Activated CD8-positive, alpha-beta T cell treated with anti-CD3 and anti-CD28 coated beads for 36 hours (primary cell): ENCODE results near the gene CNST. TPM values are rescaled to one million over a fixed set of nuclear protein-coding genes. Genes with fewer than 3 reads are reported as not detected.

Experiments used
- ATAC-seq: fragments of 200-7000 bp; cut with Tn5 transposase; one replicate; pipeline ENCODE4 v1.10.0; 2021; ENCODE audit warnings: mild to moderate bottlenecking, moderate library complexity
- CTCF ChIA-PET: fragments of 350-600 bp; sonication (Branson Sonifier 250); formaldehyde crosslinking; loops from one replicate; lab custom pipeline; 2021; ENCODE audit warnings: antibody characterized with exemption; lab: Charles Lee
- POLR2A ChIA-PET: fragments of 350-600 bp; sonication (Branson Sonifier 250); formaldehyde crosslinking; loops from one replicate; lab custom pipeline; 2021; ENCODE audit warnings: antibody characterized with exemption; lab: Charles Lee
- DNase-seq: peaks from one replicate; pipeline ENCODE4 v3.0.0-alpha.2; 2020
- H3K27ac Mint-ChIP-seq: one replicate; pipeline ENCODE4 v1.8.0; 2021; ENCODE audit warnings: mild to moderate bottlenecking, mixed read lengths
- H3K27me3 Mint-ChIP-seq: one replicate; pipeline ENCODE4 v1.8.0; 2021; ENCODE audit warnings: mixed read lengths
- H3K36me3 Mint-ChIP-seq: one replicate; pipeline ENCODE4 v1.8.0; 2021; ENCODE audit warnings: low read depth, mixed read lengths
- H3K4me1 Mint-ChIP-seq: one replicate; pipeline ENCODE4 v1.8.0; 2021; ENCODE audit warnings: low read depth, mixed read lengths
- H3K4me3 Mint-ChIP-seq: one replicate; pipeline ENCODE4 v1.8.0; 2021; ENCODE audit warnings: mild to moderate bottlenecking, moderate library complexity, mixed read lengths
- H3K9me3 Mint-ChIP-seq: one replicate; pipeline ENCODE4 v1.8.0; 2021; ENCODE audit warnings: mixed read lengths
- intact Hi-C: fragments of 100-400 bp; cut with micrococcal nuclease; formaldehyde crosslinking; loops from one replicate; pipeline ENCODE4 v1.10.0; 2022
- total RNA-seq, 2 experiments: library from RNA; stranded (reverse); gene quantifications; one replicate each; pipeline ENCODE4 v1.2.3, GENCODE V29; 2021
- TF ChIP-seq, protein P1 (sequence below): fragments of 200-600 bp; IDR thresholded peaks from one replicate; pipeline ENCODE4 v1.8.0; 2022; ENCODE audit warnings: antibody characterized with exemption, mild to moderate bottlenecking

Gene CNST
- total RNA-seq, 2 experiments from 2014 or later, result 23.5 to 25.1 TPM

- H3K4me3 Mint-ChIP-seq, result no peak overlapping the region
- H3K36me3 Mint-ChIP-seq, result peaks cover 42% of the 10 kb centered on the region
- H3K27me3 Mint-ChIP-seq, result no peaks in the 10 kb centered on the region
- DNase-seq (no peak), ATAC-seq (no peak)
- intact Hi-C loops, result no loop called here
- TF ChIP-seq, protein P1, sequence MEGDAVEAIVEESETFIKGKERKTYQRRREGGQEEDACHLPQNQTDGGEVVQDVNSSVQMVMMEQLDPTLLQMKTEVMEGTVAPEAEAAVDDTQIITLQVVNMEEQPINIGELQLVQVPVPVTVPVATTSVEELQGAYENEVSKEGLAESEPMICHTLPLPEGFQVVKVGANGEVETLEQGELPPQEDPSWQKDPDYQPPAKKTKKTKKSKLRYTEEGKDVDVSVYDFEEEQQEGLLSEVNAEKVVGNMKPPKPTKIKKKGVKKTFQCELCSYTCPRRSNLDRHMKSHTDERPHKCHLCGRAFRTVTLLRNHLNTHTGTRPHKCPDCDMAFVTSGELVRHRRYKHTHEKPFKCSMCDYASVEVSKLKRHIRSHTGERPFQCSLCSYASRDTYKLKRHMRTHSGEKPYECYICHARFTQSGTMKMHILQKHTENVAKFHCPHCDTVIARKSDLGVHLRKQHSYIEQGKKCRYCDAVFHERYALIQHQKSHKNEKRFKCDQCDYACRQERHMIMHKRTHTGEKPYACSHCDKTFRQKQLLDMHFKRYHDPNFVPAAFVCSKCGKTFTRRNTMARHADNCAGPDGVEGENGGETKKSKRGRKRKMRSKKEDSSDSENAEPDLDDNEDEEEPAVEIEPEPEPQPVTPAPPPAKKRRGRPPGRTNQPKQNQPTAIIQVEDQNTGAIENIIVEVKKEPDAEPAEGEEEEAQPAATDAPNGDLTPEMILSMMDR, result no peak
- peaks cover 1% of the 10 kb centered on the region for H3K9me3 Mint-ChIP-seq
- peaks cover 45% of the 10 kb centered on the region for H3K4me1 Mint-ChIP-seq
- ChIA-PET CTCF (interaction anchor here (2.5 kb wide), 1 partner anchor 11 kb away, joined by 5 read pairs; no protein-coding TSS in a partner anchor), POLR2A (interaction anchor here (2.2 kb wide), 1 partner anchor 13 kb away, joined by 10 read pairs; no protein-coding TSS in a partner anchor)
- H3K27ac Mint-ChIP-seq, result peak overlapping the region; percentile 44
These were observed 24.8 kb downstream of the CNST start for GRCh38 chr1:246591047-246591446.

GRCh38 chr1:246591504-246591903, 25.2 kb downstream of the CNST start:
- CTCF ChIA-PET, result interaction anchor here (2.5 kb wide), 1 partner anchor 10 kb away, joined by 5 read pairs; no protein-coding TSS in a partner anchor
- peak overlapping the region; percentile 44 for H3K27ac Mint-ChIP-seq
- DNase-seq (peak; percentile 42), ATAC-seq (peak; percentile 61)
- POLR2A ChIA-PET, result interaction anchor here (2.2 kb wide), 1 partner anchor 14 kb away, joined by 10 read pairs; no protein-coding TSS in a partner anchor
- H3K9me3 Mint-ChIP-seq, result peaks cover 1% of the 10 kb centered on the region
- H3K27me3 Mint-ChIP-seq, result no peaks in the 10 kb centered on the region
- H3K4me1 Mint-ChIP-seq, result peaks cover 45% of the 10 kb centered on the region
- peaks cover 43% of the 10 kb centered on the region for H3K36me3 Mint-ChIP-seq
- TF ChIP-seq, protein P1, result no peak
- intact Hi-C loops, result no loop called here
- no peak overlapping the region for H3K4me3 Mint-ChIP-seq

GRCh38 chr1:246591958-246592357, 25.7 kb downstream of the CNST start:
- TF ChIP-seq, protein P1, result no peak
- Mint-ChIP-seq H3K27ac (no peak overlapping the region), H3K36me3 (peaks cover 48% of the 10 kb centered on the region), H3K9me3 (peaks cover 1% of the 10 kb centered on the region), H3K4me3 (no peak overlapping the region), H3K4me1 (peaks cover 49% of the 10 kb centered on the region), H3K27me3 (no peaks in the 10 kb centered on the region)
- intact Hi-C loops, result no loop called here
- no peak for DNase-seq
- CTCF ChIA-PET, result interaction anchor here (2.5 kb wide), 1 partner anchor 10 kb away, joined by 5 read pairs; no protein-coding TSS in a partner anchor
- POLR2A ChIA-PET, result interaction anchor here (2.2 kb wide), 1 partner anchor 14 kb away, joined by 10 read pairs; no protein-coding TSS in a partner anchor
- ATAC-seq, result no peak

DNA sequence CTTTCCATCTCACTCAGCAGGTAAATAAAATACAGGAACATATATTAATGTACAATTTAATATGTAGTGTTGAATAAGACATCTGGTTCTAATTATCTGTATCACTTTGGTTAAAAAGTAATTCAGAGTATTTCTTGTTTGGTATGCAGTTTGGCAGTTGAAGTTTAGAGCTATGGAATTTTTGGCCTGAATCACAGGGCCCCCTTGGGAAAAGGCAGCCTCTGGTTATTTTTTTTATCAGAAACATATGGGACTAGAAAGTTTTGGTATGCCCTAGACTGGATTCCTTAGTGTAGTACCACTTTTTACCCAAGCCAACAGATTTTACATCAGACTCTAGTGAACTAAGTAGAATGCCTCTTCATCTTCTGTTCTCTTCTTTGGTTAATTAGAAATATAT, 26.4 kb downstream of the CNST start:
- ChIA-PET CTCF (interaction anchor here (0.5 to 2.5 kb wide), 3 partner anchors 9 to 27 kb away, joined by 3 to 5 read pairs (median 3); partner anchors contain the start of genes CNST and TFB2M), POLR2A (interaction anchor here (1.2 to 2.2 kb wide), 2 partner anchors 15 to 26 kb away, joined by 3 to 10 read pairs; no protein-coding TSS in a partner anchor)
- DNase-seq (no peak), ATAC-seq (no peak)
- TF ChIP-seq, protein P1, result no peak
- peaks cover 46% of the 10 kb centered on the region for H3K4me1 Mint-ChIP-seq
- H3K27me3 Mint-ChIP-seq, result no peaks in the 10 kb centered on the region
- H3K36me3 Mint-ChIP-seq, result peaks cover 54% of the 10 kb centered on the region
- no peak overlapping the region for H3K4me3 Mint-ChIP-seq
- peaks cover 1% of the 10 kb centered on the region for H3K9me3 Mint-ChIP-seq
- no peak overlapping the region for H3K27ac Mint-ChIP-seq
- intact Hi-C loops, result no loop called here

GRCh38 chr1:246595146-246595545, 28.9 kb downstream of the CNST start:
- H3K27ac Mint-ChIP-seq, result no peak overlapping the region
- no peak overlapping the region for H3K4me3 Mint-ChIP-seq
- no peaks in the 10 kb centered on the region for H3K27me3 Mint-ChIP-seq
- H3K4me1 Mint-ChIP-seq, result peaks cover 51% of the 10 kb centered on the region
- peaks cover 1% of the 10 kb centered on the region for H3K9me3 Mint-ChIP-seq
- POLR2A ChIA-PET, result interaction anchor here (0.6 kb wide), 1 partner anchor 29 kb away, joined by 3 read pairs; the partner anchor contains the start of genes CNST and TFB2M
- intact Hi-C loops, result no loop called here
- ATAC-seq (no peak), DNase-seq (no peak)
- CTCF ChIA-PET, result interaction anchor here (1.0 kb wide), 1 partner anchor 97 kb away, joined by 3 read pairs; no protein-coding TSS in a partner anchor
- peaks cover 44% of the 10 kb centered on the region for H3K36me3 Mint-ChIP-seq
- TF ChIP-seq, protein P1, result no peak
